Stimulated activated CD4-positive, alpha-beta T cell treated with anti-CD3 and anti-CD28 coated beads, TNF-alpha, amount 100 ng/mL, for 1 hour (primary cell): ENCODE measurements around the gene RALGAPA2.

Experiments used
- DNase-seq, 3 donors: peaks; one replicate each; pipeline ENCODE4 v3.0.0-alpha.2; 2020; ENCODE audit warnings: low read depth in 3 of 3, low spot score in 1 of 3

Gene RALGAPA2

DNA sequence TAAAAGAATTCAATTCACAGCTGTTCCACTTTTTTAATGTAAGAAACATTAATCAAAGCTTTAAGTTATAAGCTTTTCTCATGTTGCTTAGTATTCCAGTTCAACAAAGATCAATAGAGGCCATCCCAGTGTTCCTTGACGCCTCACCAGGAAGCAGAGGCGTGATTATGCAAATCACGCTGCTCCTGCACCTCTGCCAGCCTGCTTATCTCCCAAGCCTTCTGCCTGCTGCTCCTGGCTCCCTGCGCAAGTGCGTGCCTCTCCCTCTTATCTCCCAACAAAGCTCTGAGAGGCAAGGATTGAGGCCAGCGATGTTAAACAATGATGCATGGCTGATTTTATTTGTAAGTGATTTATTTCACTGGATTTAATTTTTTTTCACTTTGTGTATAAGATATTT lies 301.8 kb downstream of the RALGAPA2 start:
- no peak for DNase-seq

DNA sequence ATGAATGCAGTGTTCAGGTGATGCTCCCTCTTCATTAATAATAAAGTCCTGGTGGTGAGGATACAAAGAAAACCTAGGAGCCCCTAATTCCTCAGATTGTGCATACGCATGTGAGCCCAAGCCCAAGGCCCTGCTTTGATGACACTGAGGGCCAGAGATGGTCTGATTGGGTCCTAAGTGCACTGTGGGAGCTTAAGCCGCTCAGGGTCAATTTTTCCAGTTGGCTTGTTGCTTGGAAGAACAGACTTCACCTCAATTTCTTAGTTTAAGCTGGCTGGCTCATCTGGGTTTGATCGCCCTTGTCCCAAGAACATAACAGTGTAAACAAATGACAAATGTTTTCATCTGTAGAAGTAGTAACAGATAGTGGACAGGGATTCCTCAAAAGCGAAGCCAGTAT lies 303.1 kb downstream of the RALGAPA2 start:
- DNase-seq, result no peak

DNA sequence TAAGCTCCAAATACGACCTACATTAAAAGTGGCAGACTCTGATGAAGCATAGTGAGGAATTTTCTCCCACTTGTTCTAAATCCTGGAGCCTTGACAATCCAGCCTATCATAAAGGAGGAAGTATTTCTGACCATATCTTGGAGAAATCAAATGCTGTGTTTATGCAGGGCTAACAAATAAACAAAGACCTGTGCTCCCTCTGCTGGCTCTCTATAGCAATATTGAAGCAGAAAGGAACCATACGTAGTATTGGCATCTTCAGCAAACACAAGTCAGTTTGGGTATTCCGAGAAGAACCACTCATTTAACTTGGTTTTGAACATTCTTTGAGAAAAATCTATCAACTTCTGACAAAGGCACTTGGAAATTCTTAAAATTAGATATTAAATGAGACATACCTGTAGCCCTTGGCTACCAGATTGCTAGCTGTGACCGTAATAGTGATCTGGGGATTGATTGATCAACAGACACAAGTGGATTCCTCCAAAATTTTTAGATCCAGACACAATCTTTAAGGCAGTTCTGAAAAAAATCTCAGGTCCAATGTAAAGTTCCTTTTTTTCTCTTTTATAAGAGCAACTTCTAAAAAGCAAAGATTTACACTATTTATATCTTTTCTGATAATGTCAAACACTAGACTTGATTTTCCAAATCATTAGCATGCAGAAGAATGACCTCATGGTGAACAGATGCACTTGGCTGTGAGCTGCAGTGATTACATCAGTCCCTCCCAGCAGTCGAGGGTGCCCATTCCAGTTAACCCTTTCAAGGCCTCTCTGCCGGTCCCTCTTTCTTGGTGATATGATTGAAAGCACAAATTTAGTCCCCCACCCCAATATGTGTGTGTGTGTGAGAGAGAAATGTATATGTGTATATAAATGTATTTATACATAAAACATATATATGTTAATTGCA lies 304.3 kb downstream of the RALGAPA2 start:
- no peak for DNase-seq

DNA sequence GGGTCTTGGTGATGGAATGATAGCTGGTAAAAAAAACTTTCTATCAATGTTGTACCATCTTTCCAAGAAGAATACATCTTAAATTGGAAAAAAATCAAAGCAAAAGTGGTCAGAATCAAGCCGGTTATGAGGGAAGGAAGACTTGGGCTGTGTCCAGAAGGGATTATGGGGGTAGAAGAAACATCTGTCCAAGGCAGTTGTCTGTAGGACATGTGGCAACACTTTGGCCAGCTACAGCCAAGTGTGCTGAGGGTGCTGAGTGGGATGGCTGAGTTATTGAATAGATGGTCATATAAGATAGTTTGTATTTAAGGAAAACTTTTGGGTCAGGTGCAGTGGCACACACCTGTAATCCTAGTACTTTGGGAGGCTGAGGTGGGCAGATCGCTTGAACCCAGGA lies 306.1 kb downstream of the RALGAPA2 start:
- no peak for DNase-seq

DNA sequence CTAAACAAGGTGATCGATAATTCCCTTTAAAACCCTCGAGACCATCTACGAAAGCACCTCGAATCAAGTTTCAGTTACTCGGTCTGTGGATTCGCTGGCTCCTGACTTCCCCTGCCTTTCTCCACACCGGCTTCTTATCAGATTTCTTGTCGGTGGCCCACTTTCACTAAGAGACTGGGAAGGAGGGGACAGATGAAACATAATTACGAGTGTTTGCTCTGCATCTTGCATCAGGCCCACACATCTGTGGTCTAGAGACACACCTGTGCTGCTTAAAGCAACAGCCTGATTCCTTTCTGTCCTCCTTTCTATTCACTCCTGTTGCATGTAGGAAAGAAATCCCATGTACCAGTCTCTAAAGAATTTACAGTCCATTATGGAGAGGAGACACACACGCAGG lies 306.8 kb downstream of the RALGAPA2 start:
- DNase-seq, result no peak

DNA sequence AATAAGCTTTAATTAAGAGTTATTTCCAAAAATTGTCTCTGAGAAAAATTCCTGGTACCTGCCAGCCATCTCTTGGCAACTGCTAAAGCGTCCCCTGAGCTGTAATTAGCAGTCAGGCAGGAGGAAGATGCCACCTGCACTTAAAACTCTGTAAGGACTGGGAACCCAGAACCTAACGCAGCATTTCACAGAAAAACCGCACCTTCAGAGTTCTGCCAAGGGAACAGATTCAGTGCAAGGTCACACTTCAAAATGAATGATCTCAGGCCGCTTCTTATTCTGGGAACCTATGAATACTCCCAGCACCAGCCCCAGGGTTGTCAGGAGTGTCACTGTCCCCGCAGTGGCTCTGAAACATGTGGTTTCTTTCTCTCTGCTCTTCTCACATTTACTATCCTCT lies 307.8 kb downstream of the RALGAPA2 start:
- no peak for DNase-seq

DNA sequence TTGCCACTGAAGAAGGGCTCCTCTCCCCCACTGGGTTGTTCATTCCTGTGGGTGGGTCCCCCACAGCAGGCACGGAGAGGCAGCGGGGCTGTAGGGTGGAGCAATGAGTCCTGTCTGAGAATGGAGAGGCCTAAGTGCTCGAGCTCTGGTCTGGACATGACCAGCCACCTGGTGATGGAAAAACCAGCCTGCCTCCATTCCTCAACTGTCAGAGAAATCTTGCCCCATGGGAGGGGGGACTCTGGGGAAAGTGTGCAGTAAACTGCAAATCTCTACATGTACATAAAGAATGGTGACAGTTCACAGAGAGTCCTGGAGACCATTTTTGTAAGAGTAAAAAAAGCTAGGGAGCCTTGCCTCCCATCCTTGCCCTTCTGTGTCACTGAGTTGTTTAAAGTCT lies 310.5 kb downstream of the RALGAPA2 start:
- DNase-seq, result no peak

DNA sequence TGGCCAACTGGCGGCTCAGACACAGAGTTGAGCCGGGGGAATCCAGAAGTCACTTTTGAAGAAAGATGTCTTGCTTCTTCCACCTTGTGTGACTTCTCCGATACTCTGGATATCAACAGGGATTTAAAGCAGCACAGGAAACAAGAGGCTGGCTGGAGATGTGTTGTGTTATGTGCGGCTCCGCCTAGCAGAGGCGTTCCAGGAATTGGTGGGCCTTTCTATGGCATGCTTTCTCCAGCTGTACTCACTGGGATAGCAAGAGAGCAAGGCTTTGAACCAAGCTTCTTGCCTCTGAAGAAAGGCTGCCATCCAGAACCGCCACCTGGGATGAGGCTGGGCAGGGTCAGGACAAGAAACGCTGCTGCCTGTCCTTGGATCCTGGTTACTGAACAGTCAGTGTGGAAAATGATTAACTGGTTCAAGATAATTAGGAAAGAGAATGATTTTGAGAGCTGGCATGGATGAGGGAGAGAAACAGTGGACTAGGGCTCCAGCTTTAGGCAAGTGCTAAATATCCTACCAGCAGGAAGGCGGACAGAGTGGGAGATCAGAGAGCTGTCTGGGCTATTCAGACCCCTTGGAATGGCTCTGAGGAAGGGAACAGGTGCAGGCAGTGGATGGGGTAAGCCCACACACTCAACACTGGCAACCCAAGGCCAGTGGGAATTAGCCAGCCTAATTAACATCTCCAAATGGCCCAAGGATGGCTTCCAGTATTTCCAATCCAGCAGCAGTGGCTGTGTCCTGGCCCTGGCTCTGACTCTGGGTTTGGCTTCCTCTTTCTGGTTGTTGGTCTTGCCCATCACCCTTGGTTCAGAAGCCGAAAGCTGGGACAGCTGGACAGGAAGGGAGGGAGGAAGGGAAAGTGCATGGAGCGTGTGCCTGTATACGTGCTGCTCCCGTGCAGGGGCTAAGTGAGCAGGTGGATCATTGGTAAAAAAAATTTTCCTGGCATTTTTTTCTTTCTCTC lies 312.6 kb downstream of the RALGAPA2 start:
- DNase-seq, result no peak

DNA sequence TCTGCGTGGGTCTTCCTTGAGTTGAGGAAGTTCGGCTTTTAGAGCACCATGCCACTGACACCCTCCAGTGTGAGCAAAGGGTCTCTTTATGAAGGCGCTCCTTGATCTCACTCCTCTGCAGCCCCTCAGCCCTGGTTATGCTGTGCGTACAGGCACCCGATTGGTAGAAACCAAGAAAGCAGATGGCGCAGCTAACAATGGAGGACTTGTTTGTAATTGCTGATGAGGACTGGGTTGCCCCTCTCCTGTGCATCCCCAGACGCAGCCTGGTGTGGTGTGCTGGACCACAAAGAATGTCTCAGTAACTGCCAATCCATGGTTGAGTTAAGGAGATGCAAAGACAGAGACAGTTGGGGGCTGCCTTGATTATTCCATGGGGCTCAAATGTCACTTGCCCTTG lies 314.3 kb downstream of the RALGAPA2 start:
- DNase-seq, result no peak

DNA sequence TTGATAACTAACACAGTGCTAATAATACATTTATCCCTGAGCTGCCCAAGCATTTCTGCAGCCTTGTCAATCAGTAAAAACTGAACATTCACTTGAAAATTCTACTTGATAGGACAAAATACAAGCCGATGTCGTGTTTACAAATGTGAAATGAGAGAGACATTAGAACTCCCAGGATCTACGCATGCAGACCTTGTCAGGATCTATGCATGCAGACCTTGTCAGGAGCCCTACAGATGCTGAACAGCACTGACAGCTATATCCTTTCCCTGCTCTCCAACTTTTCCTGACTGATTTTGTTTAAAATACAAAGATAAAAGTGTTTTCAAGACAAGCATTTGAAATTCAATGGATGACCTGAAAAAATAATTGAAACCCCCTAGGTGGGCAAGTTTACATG lies 315.6 kb downstream of the RALGAPA2 start:
- DNase-seq, result no peak

DNA sequence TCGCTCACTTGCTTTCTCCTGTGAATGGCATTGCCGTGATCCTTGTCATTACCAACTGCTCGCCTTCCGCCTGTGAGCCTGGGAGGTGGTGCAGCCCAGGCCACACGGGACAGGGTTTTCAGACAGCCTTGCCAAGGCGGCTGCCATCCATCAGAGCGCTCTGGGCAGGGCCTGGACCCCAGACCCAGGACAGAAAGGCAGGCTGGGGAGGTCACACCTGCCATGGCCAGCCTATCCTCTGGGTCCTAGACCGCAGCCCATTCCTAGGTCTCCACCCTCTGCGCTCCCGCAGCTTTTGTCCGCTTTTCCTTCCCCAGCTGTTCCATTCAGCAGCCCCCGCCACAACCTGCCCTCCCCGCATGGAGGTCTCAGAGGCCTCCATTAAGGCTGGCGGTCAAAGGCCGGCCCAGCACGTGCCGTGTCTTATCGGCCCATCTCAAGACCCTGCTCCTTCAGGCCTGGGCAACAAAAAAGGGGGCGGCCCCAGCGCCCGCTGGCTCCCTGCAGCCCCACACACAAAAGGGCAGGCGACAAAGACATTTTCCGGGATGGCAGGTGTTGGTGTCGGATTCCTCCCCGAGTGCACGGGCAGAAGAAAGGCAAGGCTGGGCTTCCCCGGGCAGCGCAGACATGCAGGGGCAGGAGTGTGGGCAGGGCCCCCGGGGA lies 316.4 kb downstream of the RALGAPA2 start:
- no peak for DNase-seq

DNA sequence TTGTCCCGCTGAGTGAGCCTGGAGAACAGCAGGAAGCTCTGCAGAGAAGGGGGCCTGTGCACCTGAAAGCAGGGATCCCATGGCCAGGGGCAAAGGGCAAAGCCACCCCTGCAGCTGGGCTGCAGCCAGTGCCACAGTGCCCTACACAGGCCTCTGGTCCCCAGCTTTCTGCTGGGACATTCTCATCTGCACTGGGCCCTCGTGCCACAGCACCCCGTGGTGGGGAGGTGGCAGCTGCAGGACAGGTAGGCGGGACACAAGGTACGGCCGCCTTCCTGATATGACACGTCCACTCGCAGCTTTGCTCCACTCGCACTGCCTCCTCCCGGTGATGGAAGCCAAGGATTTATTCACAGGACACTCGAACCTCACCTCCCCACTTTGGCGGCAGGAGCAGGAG lies 317.4 kb downstream of the RALGAPA2 start:
- DNase-seq, result no peak

DNA sequence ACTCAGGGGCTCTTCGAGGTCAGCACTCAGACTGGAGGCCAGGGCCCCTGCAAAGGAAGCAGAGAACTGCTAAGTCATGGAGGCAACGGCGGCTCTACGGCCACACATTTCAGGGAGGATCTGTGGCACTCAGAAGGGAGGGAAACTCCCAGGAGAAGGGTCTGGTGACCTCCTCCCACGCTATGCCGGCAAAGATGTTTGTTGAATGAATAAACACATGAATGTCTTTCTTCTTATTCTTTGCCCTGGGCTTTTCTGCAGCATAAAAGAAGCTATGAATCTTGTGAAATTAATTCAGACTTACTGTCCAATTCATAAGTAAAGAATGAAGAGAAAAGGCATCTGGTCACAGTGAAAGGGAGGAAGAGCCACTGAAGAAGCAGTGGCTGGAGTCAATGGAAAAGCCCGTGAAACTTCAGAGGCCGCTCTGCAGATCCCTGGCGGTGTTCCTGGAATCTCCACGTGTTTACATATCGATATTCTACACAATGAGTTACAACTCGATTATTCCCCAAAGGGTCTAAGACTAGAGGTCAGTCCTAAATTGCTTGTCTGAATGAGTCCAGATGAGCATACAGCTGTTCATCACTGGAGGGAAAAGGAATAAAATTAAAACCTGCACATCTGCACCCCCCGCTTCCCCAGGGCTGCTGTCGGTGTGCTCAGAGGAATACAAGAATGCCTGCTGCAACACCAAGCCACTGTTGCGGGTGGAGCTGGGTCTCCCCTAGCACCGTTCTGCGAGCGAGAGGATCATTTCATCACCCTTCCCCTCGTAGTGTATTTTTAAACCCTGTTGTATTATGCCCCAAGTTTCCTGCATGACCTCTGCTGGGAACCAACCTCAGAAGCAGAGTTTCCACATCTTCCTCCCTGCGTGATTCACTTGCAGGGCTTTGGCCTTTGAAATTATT lies 319.0 kb downstream of the RALGAPA2 start:
- no peak for DNase-seq

DNA sequence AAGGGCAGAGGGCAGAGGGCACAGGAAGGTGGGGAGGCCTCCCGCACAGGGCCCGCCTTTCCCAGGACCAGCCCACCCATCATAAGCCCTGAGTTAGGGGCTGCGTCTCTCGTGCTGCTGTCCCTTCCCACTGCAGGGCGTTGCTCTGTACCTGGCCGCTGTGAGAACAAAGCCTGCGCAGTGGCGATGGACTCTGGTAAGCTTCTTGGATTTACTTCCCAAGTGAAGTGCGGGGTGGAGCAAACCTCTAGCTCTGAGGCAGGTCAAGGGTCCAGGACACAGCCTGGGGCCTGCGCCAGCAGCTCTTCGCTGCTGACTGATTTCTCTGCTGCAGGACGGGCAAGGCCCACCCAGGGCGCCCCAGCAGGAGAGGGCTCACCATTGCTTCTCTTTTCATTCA lies 320.7 kb downstream of the RALGAPA2 start:
- no peak for DNase-seq

DNA sequence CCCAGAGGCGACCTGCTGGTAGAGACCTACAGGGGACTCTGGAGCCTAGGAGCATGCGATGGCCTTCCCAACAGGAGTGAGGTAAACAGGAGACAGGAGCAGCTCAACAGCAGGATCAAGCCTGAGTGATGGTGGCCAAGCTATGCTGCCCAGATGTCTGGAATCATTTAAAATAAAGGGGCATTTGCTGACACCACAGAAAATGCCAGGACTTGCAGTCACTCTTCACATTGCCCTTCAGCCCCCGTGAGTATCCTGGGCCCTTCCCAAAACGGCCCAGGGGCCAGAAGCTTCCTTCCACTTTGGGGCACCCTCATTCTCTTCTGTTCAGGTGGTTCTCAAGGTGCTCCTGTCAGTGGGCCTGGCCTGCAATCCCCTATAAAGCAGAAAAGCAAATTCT lies 321.3 kb downstream of the RALGAPA2 start:
- no peak for DNase-seq

DNA sequence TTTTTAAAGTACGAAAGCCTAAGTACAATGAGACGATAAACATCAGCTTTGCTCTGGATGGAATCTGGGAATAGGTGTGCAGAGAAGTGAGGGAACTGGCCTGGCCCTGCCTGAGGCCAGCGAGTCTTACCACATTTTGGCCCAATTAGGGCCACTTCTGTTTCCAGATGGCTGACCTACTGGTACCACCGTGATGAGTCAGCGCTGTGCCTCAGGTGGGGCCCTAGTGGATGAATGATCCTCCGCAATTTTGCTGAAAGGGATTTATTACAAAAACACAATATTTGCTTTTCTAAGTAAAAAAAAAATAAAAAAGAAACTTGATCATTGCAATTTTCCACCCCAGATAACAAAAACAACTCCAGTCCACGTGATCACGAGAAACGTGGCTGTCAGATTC lies 322.1 kb downstream of the RALGAPA2 start:
- DNase-seq, result no peak

DNA sequence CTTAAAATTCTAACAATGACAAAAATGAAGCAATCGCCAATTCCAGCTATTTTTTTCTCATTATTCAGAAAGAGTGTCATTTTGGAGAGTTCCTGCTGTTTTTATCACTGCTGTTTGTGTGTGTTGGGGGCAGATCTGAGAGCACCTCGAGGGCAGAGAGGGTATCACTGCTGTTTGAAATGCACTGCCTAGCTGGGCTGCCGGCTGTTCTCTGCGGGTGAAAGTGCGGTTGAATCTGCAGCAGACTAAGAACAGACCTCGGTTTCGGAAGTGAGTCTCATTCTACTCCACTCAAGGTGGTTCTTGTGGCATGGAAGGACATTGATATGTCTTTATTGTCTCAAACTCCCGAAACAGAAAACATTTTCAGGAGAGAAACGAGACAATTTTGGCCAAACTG lies 326.3 kb downstream of the RALGAPA2 start:
- no peak for DNase-seq

DNA sequence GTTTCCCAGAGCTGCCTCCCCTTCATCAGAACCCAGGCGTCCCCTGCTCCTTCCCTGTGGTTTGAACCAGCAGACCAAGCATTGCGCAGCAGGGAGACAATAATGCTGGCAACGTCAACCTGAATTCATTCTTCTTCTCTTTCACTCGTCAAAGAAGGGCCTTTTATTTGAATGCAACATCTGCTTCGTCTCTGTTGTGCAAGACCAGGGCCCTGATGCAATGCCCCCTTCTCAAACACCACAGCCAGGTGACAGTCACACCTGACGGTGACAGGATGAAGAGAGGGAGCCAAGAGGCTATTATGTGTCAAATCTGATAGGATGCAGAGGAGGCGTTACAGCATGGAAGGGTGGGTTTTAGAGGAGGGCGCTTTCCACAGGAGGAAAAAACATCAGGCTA lies 336.6 kb downstream of the RALGAPA2 start:
- DNase-seq, result no peak

DNA sequence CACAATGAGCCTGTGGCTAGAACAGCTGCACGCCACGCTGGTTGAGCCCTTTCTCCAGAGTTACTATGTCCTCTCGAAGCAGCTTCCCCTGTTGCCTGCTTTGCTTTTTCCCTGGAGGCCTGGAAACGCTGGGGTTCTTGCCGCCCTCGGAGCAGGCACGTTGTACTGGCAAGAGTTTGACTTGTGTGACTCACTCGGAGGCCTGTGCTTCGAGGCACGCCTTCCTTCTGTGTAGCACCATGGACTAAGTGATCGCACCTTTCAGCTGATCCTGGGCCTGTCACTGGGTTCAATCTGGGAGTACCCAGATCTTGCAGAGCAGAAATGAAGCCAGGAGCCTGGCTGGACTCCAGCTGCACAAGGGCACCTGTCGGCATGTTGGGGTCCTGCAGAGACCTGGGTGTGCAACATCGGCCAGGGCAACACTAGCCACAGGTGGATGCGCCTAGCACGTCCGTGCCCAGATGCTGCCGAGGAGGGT lies 339.3 kb downstream of the RALGAPA2 start:
- no peak for DNase-seq

DNA sequence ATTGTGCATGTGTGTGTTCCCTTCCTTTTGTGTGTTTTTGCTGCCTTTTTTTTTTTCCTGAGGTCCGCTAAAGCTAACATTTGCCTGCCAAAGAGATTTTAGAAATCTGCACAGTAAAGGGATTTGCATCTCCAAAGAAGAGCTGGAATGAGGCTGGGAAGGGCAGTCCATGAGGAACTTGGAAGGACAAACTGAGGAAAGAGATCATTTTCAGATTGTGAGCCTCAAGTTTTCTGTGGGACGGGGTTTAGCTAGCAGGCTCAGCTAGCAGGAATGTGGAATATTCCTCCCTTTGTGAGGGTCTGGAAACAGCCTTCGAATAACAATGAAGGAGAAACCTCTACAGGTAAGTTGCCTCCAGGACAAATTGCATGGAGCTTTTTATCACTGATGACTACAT lies 340.8 kb downstream of the RALGAPA2 start:
- no peak for DNase-seq
